GM04504 (cell line): ENCODE results near the gene SIGLEC5.
"Not testable (repeated sequence)": the region's sequence is repeated elsewhere in the genome, so short reads cannot be mapped to it uniquely, and the experiment has no call there.

ENCODE experiments used
- DNase-seq: peaks from one replicate; pipeline ENCODE4 v3.0.0-alpha.2; 2012; ENCODE audit warnings: low read depth

SIGLEC5 gene, protein sequence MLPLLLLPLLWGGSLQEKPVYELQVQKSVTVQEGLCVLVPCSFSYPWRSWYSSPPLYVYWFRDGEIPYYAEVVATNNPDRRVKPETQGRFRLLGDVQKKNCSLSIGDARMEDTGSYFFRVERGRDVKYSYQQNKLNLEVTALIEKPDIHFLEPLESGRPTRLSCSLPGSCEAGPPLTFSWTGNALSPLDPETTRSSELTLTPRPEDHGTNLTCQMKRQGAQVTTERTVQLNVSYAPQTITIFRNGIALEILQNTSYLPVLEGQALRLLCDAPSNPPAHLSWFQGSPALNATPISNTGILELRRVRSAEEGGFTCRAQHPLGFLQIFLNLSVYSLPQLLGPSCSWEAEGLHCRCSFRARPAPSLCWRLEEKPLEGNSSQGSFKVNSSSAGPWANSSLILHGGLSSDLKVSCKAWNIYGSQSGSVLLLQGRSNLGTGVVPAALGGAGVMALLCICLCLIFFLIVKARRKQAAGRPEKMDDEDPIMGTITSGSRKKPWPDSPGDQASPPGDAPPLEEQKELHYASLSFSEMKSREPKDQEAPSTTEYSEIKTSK

GRCh38 chr19:51630315-51630714, at the start of gene SIGLEC5:
SIGLEC5 (minus strand) TSS chr19:51630401; CDS start chr19:51630335, 66 bp downstream.
- not testable (repeated sequence) for DNase-seq

- no peak for DNase-seq
Observed at GRCh38 chr19:51676566-51677083, 46.4 kb upstream of the SIGLEC5 start.

GRCh38 chr19:51675911-51676565, 45.8 kb upstream of the SIGLEC5 start:
- not testable (repeated sequence) for DNase-seq

DNA sequence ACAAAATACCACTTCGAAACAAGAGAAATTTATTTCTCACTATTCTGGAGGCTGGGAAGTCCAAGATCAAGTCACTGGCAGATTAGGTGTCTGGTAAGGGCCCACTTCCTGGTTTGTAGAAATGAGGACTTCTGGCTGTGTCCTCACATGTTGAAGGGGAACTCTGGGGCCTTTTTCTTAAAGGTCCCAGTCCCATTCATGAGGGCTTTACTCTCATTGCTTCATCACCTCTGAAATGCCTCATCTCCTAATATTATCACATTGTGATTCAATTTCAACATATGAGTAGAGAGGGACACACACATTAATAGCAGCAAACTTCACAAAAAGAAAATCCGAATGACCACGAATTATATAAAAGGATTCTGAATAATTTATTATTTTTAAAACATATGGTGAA, 38.0 kb upstream of the SIGLEC5 start:
- no peak for DNase-seq

DNA sequence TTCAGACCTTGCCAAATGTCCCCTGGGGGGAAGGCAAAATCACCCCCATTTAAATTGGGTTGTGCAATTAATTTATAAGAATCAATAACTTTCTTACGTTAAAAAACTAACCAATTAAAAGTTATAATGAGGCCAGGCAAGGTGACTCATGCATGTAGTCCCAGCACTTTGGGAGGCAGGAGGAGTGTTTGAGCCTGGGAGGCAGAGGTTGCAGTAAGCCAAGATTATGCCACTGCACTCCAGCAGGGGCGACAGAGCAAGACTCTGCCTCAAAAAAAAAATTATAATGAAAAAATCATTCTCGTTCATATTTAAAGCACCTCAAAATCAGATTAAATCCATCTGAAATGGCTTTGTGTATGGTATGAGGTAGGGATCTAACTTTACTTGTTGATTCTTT, 34.8 kb upstream of the SIGLEC5 start:
- no peak for DNase-seq

GRCh38 chr19:51664131-51664530, 33.9 kb upstream of the SIGLEC5 start:
- no peak for DNase-seq

DNA sequence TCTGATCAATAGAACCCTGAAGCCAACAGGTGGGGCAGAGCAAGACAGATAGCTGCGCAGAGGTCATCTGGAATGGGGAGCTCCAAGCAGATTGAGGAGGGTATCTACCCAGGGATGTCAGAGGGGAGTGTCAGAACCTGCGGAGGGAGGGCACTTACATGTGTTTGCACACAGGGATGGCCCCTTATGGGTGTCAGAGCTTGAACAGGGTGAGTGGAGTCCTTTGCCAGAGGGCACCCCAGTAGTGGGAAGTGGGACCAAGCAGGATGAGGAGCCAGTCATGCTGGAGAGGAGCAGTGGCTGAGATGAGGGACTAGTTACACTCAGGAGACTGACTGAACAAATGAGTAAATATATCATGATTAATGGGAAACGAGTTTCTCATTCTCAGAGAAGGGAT, 33.4 kb upstream of the SIGLEC5 start:
- no peak for DNase-seq

GRCh38 chr19:51660975-51661600, 30.9 kb upstream of the SIGLEC5 start:
- peak; percentile 54 for DNase-seq

DNA sequence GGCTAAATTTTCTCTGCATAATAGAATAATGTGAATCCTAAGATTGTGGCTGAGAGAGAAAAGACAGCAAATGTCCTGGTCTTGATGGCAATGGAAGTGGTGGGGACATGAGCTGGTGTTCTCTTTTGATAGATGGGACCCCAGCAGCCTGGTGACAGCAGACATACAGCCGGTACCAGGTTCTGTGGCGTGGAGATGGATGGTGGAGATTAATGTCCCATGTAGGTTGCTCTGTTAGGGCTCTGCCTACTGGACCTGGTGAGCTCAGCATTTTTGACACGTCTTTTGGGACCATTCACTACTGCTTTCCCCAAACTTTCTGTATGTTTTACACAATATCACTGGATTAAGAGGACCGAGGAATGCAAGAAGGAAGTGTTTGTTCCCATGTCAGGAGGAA, 24.6 kb upstream of the SIGLEC5 start:
- no peak for DNase-seq

- no peak for DNase-seq
Observed at GRCh38 chr19:51653162-51653561, 23.0 kb upstream of the SIGLEC5 start.

DNA sequence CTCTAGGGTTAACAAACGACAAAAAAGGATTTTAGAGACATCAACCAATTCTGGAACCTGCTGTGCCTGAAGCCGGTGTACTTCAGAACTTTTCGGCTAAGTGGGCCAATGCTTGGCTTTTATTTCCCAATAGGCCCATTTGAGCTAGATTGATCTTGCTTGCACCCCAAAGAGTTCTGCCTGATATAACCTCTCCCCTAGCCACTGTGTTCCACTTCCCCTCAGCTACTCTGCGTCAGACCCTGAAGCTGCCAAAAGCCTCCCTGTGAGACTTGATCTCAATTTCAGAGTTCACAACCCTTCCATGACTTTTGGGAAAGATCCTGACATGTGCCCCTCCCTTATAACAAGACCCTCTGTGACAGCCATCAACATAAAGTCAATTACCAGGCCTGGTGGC, 22.1 kb upstream of the SIGLEC5 start:
- DNase-seq = no peak

GRCh38 chr19:51651216-51651846, 21.1 kb upstream of the SIGLEC5 start:
- DNase-seq = no peak

- DNase-seq = no peak
Observed at GRCh38 chr19:51647318-51647717, 17.1 kb upstream of the SIGLEC5 start.

- DNase-seq = not testable (repeated sequence)
Observed at GRCh38 chr19:51646730-51647129, 16.5 kb upstream of the SIGLEC5 start, which contains the start of gene SIGLEC14. SIGLEC14 (minus strand) TSS chr19:51646825; CDS start chr19:51646759, 66 bp downstream.

DNA sequence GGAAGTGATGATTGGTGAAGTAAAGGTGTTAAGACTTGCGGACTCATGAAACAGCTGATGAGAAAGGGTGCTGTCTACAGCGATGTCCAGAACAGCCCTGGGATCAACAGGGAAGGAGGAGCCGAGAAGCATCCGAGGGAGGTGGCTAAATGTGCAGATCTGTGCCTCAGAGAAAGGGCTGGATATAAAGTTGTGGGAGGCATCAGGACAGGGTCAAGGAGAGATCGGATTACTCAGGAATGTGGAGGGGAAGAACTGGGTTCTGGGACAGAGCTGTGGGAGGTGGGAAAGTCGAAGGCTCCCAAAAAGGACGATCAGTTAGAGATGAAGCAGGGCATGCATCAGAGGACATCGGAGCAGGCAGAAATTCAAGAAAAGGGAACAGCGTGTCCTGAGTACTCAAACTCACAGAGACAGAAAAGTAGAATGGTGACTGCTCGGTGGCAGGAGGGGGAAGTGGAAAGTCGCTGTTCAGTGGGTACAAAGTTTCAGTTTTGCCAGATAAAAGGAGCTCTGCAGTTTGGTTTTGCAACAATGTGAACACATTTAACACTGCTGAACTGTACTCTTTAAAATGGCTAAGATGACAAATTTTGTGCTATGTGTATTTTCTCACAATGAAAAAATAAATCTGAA, 14.6 kb upstream of the SIGLEC5 start:
- no peak for DNase-seq

GRCh38 chr19:51641648-51642047, 11.4 kb upstream of the SIGLEC5 start:
- DNase-seq = no peak

DNA sequence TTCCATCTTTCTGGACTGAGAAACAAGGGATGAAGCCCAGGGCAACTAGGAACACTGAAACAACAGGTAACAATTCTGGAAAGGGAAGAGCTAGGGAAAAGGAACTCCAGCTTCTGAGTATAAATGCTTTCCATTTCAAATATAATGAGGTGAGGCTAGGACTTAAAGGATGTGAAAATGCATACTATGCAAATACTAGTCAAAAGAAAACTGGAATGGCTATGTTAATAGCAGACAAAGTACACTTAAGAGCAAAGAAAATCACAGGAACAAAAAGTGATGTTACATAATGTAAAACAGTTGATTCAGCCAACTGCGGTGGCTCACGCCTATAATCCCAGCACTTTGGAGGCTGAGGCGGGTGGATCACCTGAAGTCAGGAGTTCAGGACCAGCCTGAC, 10.2 kb upstream of the SIGLEC5 start:
- no peak for DNase-seq

DNA sequence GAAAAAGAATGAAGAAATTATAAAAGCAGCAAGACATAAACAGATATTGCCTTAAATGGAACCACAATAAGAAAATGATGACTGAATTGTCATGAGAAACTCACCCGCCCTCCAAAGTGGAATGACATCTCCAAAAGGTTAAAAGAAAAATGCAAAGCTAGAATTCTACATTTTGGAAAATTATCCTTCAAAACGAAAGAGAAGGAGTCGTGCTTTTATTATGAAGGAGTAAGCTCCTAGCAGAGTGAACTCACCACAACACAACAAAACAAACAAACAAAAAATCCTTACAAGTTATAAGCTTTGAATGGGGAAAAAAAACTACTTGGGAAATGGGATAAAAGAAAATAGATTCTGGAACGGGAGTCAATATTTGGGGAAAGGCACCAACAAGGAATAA, 9.7 kb upstream of the SIGLEC5 start:
- no peak for DNase-seq

- DNase-seq = no peak
Observed at GRCh38 chr19:51637362-51637978, 7.3 kb upstream of the SIGLEC5 start.

GRCh38 chr19:51632126-51632525, 1.9 kb upstream of the SIGLEC5 start:
- DNase-seq = no peak
